K562 (cell line): ENCODE results near the gene HMCN1. TPM values are rescaled to one million over a fixed set of nuclear protein-coding genes. Genes with fewer than 3 reads are reported as not detected.

Experiments
- ASH1L ChIP-seq: fragments of 450-650 bp; IDR thresholded peaks from 2 replicates; pipeline ENCODE4 v1.6.1; 2018; ENCODE audit warnings: borderline replicate concordance, mild to moderate bottlenecking, low read depth; ENCODE audit not compliant: partially characterized antibody
- CEBPB ChIP-seq: fragments of 450-650 bp; IDR thresholded peaks from 2 replicates; pipeline ENCODE4 v1.6.1; 2016; ENCODE audit warnings: missing genetic modification characterization, missing compliant biosample characterization
- CUX1 ChIP-seq: fragments of 200-800 bp; sonication (Bioruptor generic); IDR thresholded peaks from 2 replicates; pipeline ENCODE4 v1.6.1; 2016; ENCODE audit warnings: missing genetic modification characterization, missing compliant biosample characterization
- HSF4 ChIP-seq: fragments of 250-450 bp; sonication (Bioruptor Pico); IDR thresholded peaks from 2 replicates; pipeline ENCODE4 v2.1.2; 2022; ENCODE audit warnings: mild to moderate bottlenecking, moderate library complexity, borderline replicate concordance
- IRF1 ChIP-seq: sonication (generic); formaldehyde crosslinking; IDR thresholded peaks from 2 replicates; pipeline ENCODE4 v1.8.0; 2022; ENCODE audit warnings: missing genetic modification reagents, mild to moderate bottlenecking, borderline replicate concordance
- KLF1 ChIP-seq: fragments of 450-650 bp; IDR thresholded peaks from 2 replicates; pipeline ENCODE4 v1.6.1; 2016; ENCODE audit warnings: missing genetic modification characterization, missing compliant biosample characterization
- NBN ChIP-seq: fragments of 450-650 bp; IDR thresholded peaks from 2 replicates; pipeline ENCODE4 v1.6.1; 2016; ENCODE audit warnings: low read depth, mild to moderate bottlenecking
- POLR3A ChIP-seq: IDR thresholded peaks from 2 replicates; pipeline ENCODE4 v1.6.1; 2011; ENCODE audit warnings: borderline replicate concordance, mild to moderate bottlenecking, moderate library complexity; ENCODE audit not compliant: insufficient read length, insufficient read depth; ENCODE audit errors: extremely low read depth
- RFX5 ChIP-seq: IDR thresholded peaks from 2 replicates; pipeline ENCODE4 v1.6.1; 2011; ENCODE audit warnings: low read depth, mild to moderate bottlenecking, improper control_type of control experiment, low read length
- RNF219 ChIP-seq: fragments of 250-450 bp; sonication (Bioruptor Pico); IDR thresholded peaks from 2 replicates; pipeline ENCODE4 v1.5.0; 2022; ENCODE audit warnings: mild to moderate bottlenecking
- SRF ChIP-seq, 2 experiments: fragments of 250-450, 450-650 bp in 1 of 2; sonication (Bioruptor Pico) in 1 of 2; sonication (generic) in 1 of 2; formaldehyde crosslinking; IDR thresholded peaks; 2 replicates each; pipeline versions ENCODE4 v1.5.0 to v1.5.1; 2020 to 2022; ENCODE audit warnings: mild to moderate bottlenecking in 1 of 2, missing genetic modification reagents in 1 of 2
- TAL1 ChIP-seq: fragments of 450-650 bp; IDR thresholded peaks from 2 replicates; pipeline ENCODE4 v1.6.1; 2016; ENCODE audit warnings: mild to moderate bottlenecking
- TBP ChIP-seq: optimal IDR thresholded peaks from 2 replicates; pipeline ENCODE3; 2011; ENCODE audit warnings: low read depth, low read length, improper control_type of control experiment
- TGIF2 ChIP-seq: sonication (generic); formaldehyde crosslinking; IDR thresholded peaks from 2 replicates; pipeline ENCODE4 v1.8.1; 2022; ENCODE audit warnings: mild to moderate bottlenecking, missing genetic modification reagents, moderate library complexity
- THAP7 ChIP-seq: fragments of 250-450 bp; sonication (Bioruptor Pico); IDR thresholded peaks from 2 replicates; pipeline ENCODE4 v1.5.0; 2021
- YBX1 ChIP-seq: fragments of 450-650 bp; IDR thresholded peaks from 2 replicates; pipeline ENCODE4 v1.7.1; 2016; ENCODE audit warnings: mild to moderate bottlenecking
- ZBTB5 ChIP-seq: fragments of 450-650 bp; IDR thresholded peaks from 2 replicates; pipeline ENCODE4 v1.6.1; 2017; ENCODE audit warnings: antibody characterized with exemption
- ZNF146 ChIP-seq: IDR thresholded peaks from one replicate; pipeline ENCODE4 v1.6.1; 2018; ENCODE audit warnings: missing compliant biosample characterization; ENCODE audit not compliant: unreplicated experiment
- polyA plus RNA-seq, 8 experiments: library from polyadenylated mRNA; depleted of rRNA in 4 of 8; stranded (reverse) in 5 of 8; unstranded in 3 of 8; fragments of >200 nt; fragmentation: Nextera tagmentation in 2 of 8; fragmentation: Illumina TruSeq in 1 of 8; extraction: Ambion mirVana in 2 of 8; extraction: Trizol in 1 of 8; gene quantifications; 2 replicates each; pipeline versions ENCODE4 v1.2.1 to v1.2.3, GENCODE V29; 2011 to 2014; ENCODE audit warnings: inconsistent platforms in 1 of 8, missing spikeins in 1 of 8
- total RNA-seq, 7 experiments: library from RNA; depleted of rRNA in 6 of 7; stranded (reverse); fragments of >200 nt in 6 of 7; fragmentation: Illumina TruSeq in 2 of 7; extraction: Trizol in 2 of 7; gene quantifications; 2 replicates each; pipeline versions ENCODE4 v1.2.1 to v1.2.3, GENCODE V29; 2011 to 2021; ENCODE audit warnings: low replicate concordance in 1 of 7

HMCN1 gene
- total and polyA plus RNA-seq, 9 of the 15 experiments (the other 6 are each of a cell fraction or from before 2014, with no cell fraction given), result 0.07 to 0.36 (median 0.21) TPM

GRCh38 chr1:186102547-186103148 is 368.5 kb downstream of the HMCN1 start (continued):
- TF ChIP-seq IRF1 (CRISPR knock-in tag) (no peak), ZNF146 (CRISPR knock-in tag) (no peak), ZBTB5 (no peak), TGIF2 (no peak), KLF1 (no peak), RFX5 (no peak), CEBPB (no peak), THAP7 (CRISPR knock-in tag) (no peak), SRF (CRISPR knock-in tag; IDR thresholded peaks at IDR 0.05) (no peak), RNF219 (CRISPR knock-in tag) (no peak), TBP (no peak), HSF4 (CRISPR knock-in tag) (no peak), ASH1L (no peak), NBN (no peak), POLR3A (no peak), TAL1 (0 out of 2 replicates have a peak, but pooled peaks have one; percentile 17), CUX1 (no peak), YBX1 (no peak)
